ENCODE data around the gene GNG7. TPM values are rescaled to one million over a fixed set of nuclear protein-coding genes. Genes with fewer than 3 reads are reported as not detected.

GNG7 gene
- total RNA-seq, 8 experiments from 2014 or later: 0.20 to 8.1 (median 1.2) TPM

- 17 to 89% (median 74%) methylated on average over 1 to 5 of the region's 7 CpGs; no CpG with 5 or more reads in 6 of the 10 experiments for WGBS, 10 experiments
These were observed 211.8 kb downstream of the GNG7 start for GRCh38 chr19:2490659-2491058.

GRCh38 chr19:2488942-2489731, 213.4 kb downstream of the GNG7 start:
- in situ Hi-C loops (cut with MboI; ENCODE audit: low pct_unique_long_range_greater_than_20kb in 2 of 9, low sequenced_read_pairs in 9 of 9, unreplicated experiment in 9 of 9): loop anchor here in 2 of 9 experiments (25.0 kb wide), 2 partner anchors 98 to 123 kb away; no protein-coding TSS in a partner anchor
- H3K27ac ChIP-seq: no peak overlapping the region
- 0 to 59% (median 5%) methylated on average over 1 to 35 of the region's 78 CpGs; no CpG with 5 or more reads in 4 of the 10 experiments for WGBS, 10 experiments
- H3K4me1 ChIP-seq (replicated peaks in 1 of 2): peaks cover under 1 to 22% of the 10 kb centered on the region in 2 donors
- peak overlapping the region; percentile 5 to 13 (median 11) for H3K4me3 ChIP-seq
- ATAC-seq (replicated peaks in 6 of 8): peak; percentile 6 to 78 (median 58)

More at GRCh38 chr19:2490659-2491058, 211.8 kb downstream of the GNG7 start:
- Histone ChIP-seq H3K4me3 (no peak overlapping the region), H3K4me1 (replicated peaks in 1 of 2) (peaks cover 5 to 35% of the 10 kb centered on the region in 2 donors), H3K27ac (no peak overlapping the region)
- no peak for ATAC-seq (replicated peaks in 6 of 8)
- in situ Hi-C loops (cut with MboI; ENCODE audit: low pct_unique_long_range_greater_than_20kb in 2 of 9, low sequenced_read_pairs in 9 of 9, unreplicated experiment in 9 of 9): loop anchor here in 2 of 9 experiments (25.0 kb wide), 2 partner anchors 97 to 122 kb away; no protein-coding TSS in a partner anchor

- peak in 5 of 8 experiments; percentile 4 to 16 (median 10) for ATAC-seq (replicated peaks in 6 of 8)
- in situ Hi-C loops (cut with MboI; ENCODE audit: low pct_unique_long_range_greater_than_20kb in 2 of 9, low sequenced_read_pairs in 9 of 9, unreplicated experiment in 9 of 9): loop anchor here in 2 of 9 experiments (25.0 kb wide), 2 partner anchors 99 to 124 kb away; no protein-coding TSS in a partner anchor
- WGBS, 10 experiments: 0 to 33% (median 10%) methylated on average over 1 to 2 of the region's 32 CpGs; no CpG with 5 or more reads in 5 of the 10 experiments
- Histone ChIP-seq H3K4me3 (no peak overlapping the region), H3K27ac (no peak overlapping the region), H3K4me1 (replicated peaks in 1 of 2) (peaks cover 0 to 17% of the 10 kb centered on the region in 2 donors)
These were observed 214.0 kb downstream of the GNG7 start for GRCh38 chr19:2488405-2488941.

GRCh38 chr19:2487842-2488241, 214.7 kb downstream of the GNG7 start:
- ATAC-seq (replicated peaks in 6 of 8): peak in 6 of 8 experiments; percentile 14 to 40 (median 22)
- peaks cover 0 to 12% of the 10 kb centered on the region in 2 donors for H3K4me1 ChIP-seq (replicated peaks in 1 of 2)
- in situ Hi-C loops (cut with MboI; ENCODE audit: low pct_unique_long_range_greater_than_20kb in 2 of 9, low sequenced_read_pairs in 9 of 9, unreplicated experiment in 9 of 9): loop anchor here in 2 of 9 experiments (25.0 kb wide), 2 partner anchors 99 to 124 kb away; no protein-coding TSS in a partner anchor
- 60 to 83% methylated on average over 1 to 2 of the region's 15 CpGs; no CpG with 5 or more reads in 8 of the 10 experiments for WGBS, 10 experiments
- H3K4me3 ChIP-seq: no peak overlapping the region
- no peak overlapping the region for H3K27ac ChIP-seq

GRCh38 chr19:2487090-2487489, 215.4 kb downstream of the GNG7 start:
- Histone ChIP-seq H3K27ac (no peak overlapping the region), H3K4me1 (replicated peaks in 1 of 2) (peaks cover 0 to 12% of the 10 kb centered on the region in 2 donors), H3K4me3 (no peak overlapping the region)
- ATAC-seq (replicated peaks in 6 of 8): no peak
- in situ Hi-C loops (cut with MboI; ENCODE audit: low pct_unique_long_range_greater_than_20kb in 2 of 9, low sequenced_read_pairs in 9 of 9, unreplicated experiment in 9 of 9): loop anchor here in 2 of 9 experiments (25.0 kb wide), 2 partner anchors 100 to 125 kb away; no protein-coding TSS in a partner anchor
- 33 to 100% (median 77%) methylated on average over 1 to 5 of the region's 12 CpGs; no CpG with 5 or more reads in 4 of the 10 experiments for WGBS, 10 experiments

GRCh38 chr19:2485428-2485827, 217.1 kb downstream of the GNG7 start:
- WGBS, 10 experiments: 45 to 100% (median 71%) methylated on average over 1 to 7 of the region's 8 CpGs; no CpG with 5 or more reads in 3 of the 10 experiments
- in situ Hi-C loops (cut with MboI; ENCODE audit: low pct_unique_long_range_greater_than_20kb in 2 of 9, low sequenced_read_pairs in 9 of 9, unreplicated experiment in 9 of 9): loop anchor here in 2 of 9 experiments (25.0 kb wide), 2 partner anchors 102 to 127 kb away; no protein-coding TSS in a partner anchor
- no peak for ATAC-seq (replicated peaks in 6 of 8)
- peaks cover 0 to 12% of the 10 kb centered on the region in 2 donors for H3K4me1 ChIP-seq (replicated peaks in 1 of 2)
- H3K27ac ChIP-seq: no peak overlapping the region
- H3K4me3 ChIP-seq: no peak overlapping the region

- peaks cover 0 to 12% of the 10 kb centered on the region in 2 donors for H3K4me1 ChIP-seq (replicated peaks in 1 of 2)
- 17 to 92% (median 67%) methylated on average over 1 to 7 of the region's 13 CpGs; no CpG with 5 or more reads in 1 of the 10 experiments for WGBS, 10 experiments
- no peak for ATAC-seq (replicated peaks in 6 of 8)
- no peak overlapping the region for H3K4me3 ChIP-seq
- H3K27ac ChIP-seq: no peak overlapping the region
- in situ Hi-C loops (cut with MboI; ENCODE audit: low pct_unique_long_range_greater_than_20kb in 2 of 9, low sequenced_read_pairs in 9 of 9, unreplicated experiment in 9 of 9): loop anchor here in 2 of 9 experiments (25.0 kb wide), 2 partner anchors 103 to 128 kb away; no protein-coding TSS in a partner anchor
These were observed 218.1 kb downstream of the GNG7 start for GRCh38 chr19:2484178-2484937.

- Histone ChIP-seq H3K27ac (no peak overlapping the region), H3K4me3 (no peak overlapping the region), H3K4me1 (replicated peaks in 1 of 2) (peaks cover 0 to 10% of the 10 kb centered on the region in 2 donors)
- no peak for ATAC-seq (replicated peaks in 6 of 8)
- 45 to 100% (median 83%) methylated on average over 1 to 4 of the region's 4 CpGs; no CpG with 5 or more reads in 5 of the 10 experiments for WGBS, 10 experiments
- in situ Hi-C loops (cut with MboI; ENCODE audit: low pct_unique_long_range_greater_than_20kb in 2 of 9, low sequenced_read_pairs in 9 of 9, unreplicated experiment in 9 of 9): loop anchor here in 2 of 9 experiments (25.0 kb wide), 2 partner anchors 104 to 129 kb away; no protein-coding TSS in a partner anchor
These were observed 218.9 kb downstream of the GNG7 start for GRCh38 chr19:2483484-2484151.

GRCh38 chr19:2483084-2483483, 219.4 kb downstream of the GNG7 start:
- ATAC-seq (replicated peaks in 6 of 8): no peak
- peaks cover 0 to 9% of the 10 kb centered on the region in 2 donors for H3K4me1 ChIP-seq (replicated peaks in 1 of 2)
- no peak overlapping the region for H3K27ac ChIP-seq
- H3K4me3 ChIP-seq: no peak overlapping the region
- in situ Hi-C loops (cut with MboI; ENCODE audit: low pct_unique_long_range_greater_than_20kb in 2 of 9, low sequenced_read_pairs in 9 of 9, unreplicated experiment in 9 of 9): loop anchor here in 2 of 9 experiments (25.0 kb wide), 2 partner anchors 104 to 129 kb away; no protein-coding TSS in a partner anchor
- WGBS, 10 experiments: 39 to 75% (median 63%) methylated on average over 2 to 6 of the region's 6 CpGs; no CpG with 5 or more reads in 2 of the 10 experiments

- in situ Hi-C loops (cut with MboI; ENCODE audit: low pct_unique_long_range_greater_than_20kb in 2 of 9, low sequenced_read_pairs in 9 of 9, unreplicated experiment in 9 of 9): loop anchor here in 2 of 9 experiments (25.0 kb wide), 2 partner anchors 105 to 130 kb away; no protein-coding TSS in a partner anchor
- Histone ChIP-seq H3K4me3 (no peak overlapping the region), H3K27ac (no peak overlapping the region), H3K4me1 (replicated peaks in 1 of 2) (peaks cover 0 to 11% of the 10 kb centered on the region in 2 donors)
- 40 to 100% (median 67%) methylated on average over 1 to 6 of the region's 12 CpGs; no CpG with 5 or more reads in 2 of the 10 experiments for WGBS, 10 experiments
- no peak for ATAC-seq (replicated peaks in 6 of 8)
These were observed 220.0 kb downstream of the GNG7 start for GRCh38 chr19:2482354-2483038.

GRCh38 chr19:2481466-2481865, 221.0 kb downstream of the GNG7 start:
- in situ Hi-C loops (cut with MboI; ENCODE audit: low pct_unique_long_range_greater_than_20kb in 2 of 9, low sequenced_read_pairs in 9 of 9, unreplicated experiment in 9 of 9): loop anchor here in 2 of 9 experiments (25.0 kb wide), 2 partner anchors 106 to 131 kb away; no protein-coding TSS in a partner anchor
- WGBS, 10 experiments: 80 to 100% (median 91%) methylated on average over 1 to 7 of the region's 16 CpGs; no CpG with 5 or more reads in 4 of the 10 experiments
- no peak for ATAC-seq (replicated peaks in 6 of 8)
- H3K4me3 ChIP-seq: no peak overlapping the region
- no peak overlapping the region for H3K27ac ChIP-seq
- H3K4me1 ChIP-seq (replicated peaks in 1 of 2): peaks cover 8 to 18% of the 10 kb centered on the region in 2 donors
